Islet precursor cell (in vitro differentiated cells): ENCODE measurements around the gene TMEM38B.

Experiments
- DNase-seq: peaks from one replicate; pipeline ENCODE4 v3.0.0-alpha.2; 2018

The TMEM38B gene

GRCh38 chr9:105694190-105694847, at the start of gene TMEM38B:
Gene TMEM38B (plus strand): TSS chr9:105694541. CDS start chr9:105694661, 120 bp downstream.
- peak; percentile 91 for DNase-seq

- DNase-seq, result no peak
Observed at GRCh38 chr9:105646879-105647594, 47.3 kb upstream of the TMEM38B start.

- DNase-seq, result peak; percentile 69
Observed at GRCh38 chr9:105647595-105648349, 46.6 kb upstream of the TMEM38B start.

GRCh38 chr9:105651806-105652205, 42.5 kb upstream of the TMEM38B start:
- DNase-seq, result no peak

- DNase-seq, result peak; percentile 61
Observed at GRCh38 chr9:105656131-105656921, 38.0 kb upstream of the TMEM38B start.

- no peak for DNase-seq
Observed at GRCh38 chr9:105658351-105658750, 36.0 kb upstream of the TMEM38B start.

- DNase-seq, result no peak
Observed at GRCh38 chr9:105661011-105661410, 33.3 kb upstream of the TMEM38B start.

GRCh38 chr9:105662184-105663104, 31.9 kb upstream of the TMEM38B start, which contains the start of gene TAL2:
Gene TAL2 (plus strand): TSS chr9:105662457. CDS start chr9:105662497, 40 bp downstream.
- no peak for DNase-seq

- DNase-seq, result no peak
Observed at GRCh38 chr9:105663914-105664313, 30.4 kb upstream of the TMEM38B start.

- DNase-seq, result no peak
Observed at GRCh38 chr9:105667867-105668266, 26.5 kb upstream of the TMEM38B start.

GRCh38 chr9:105670315-105670714, 24.0 kb upstream of the TMEM38B start:
- DNase-seq, result no peak

GRCh38 chr9:105670775-105671174, 23.6 kb upstream of the TMEM38B start:
- DNase-seq, result no peak

- DNase-seq, result no peak
Observed at GRCh38 chr9:105672711-105673234, 21.6 kb upstream of the TMEM38B start.

- DNase-seq, result no peak
Observed at GRCh38 chr9:105673850-105674387, 20.4 kb upstream of the TMEM38B start.

- no peak for DNase-seq
Observed at GRCh38 chr9:105676351-105676923, 17.9 kb upstream of the TMEM38B start.

- DNase-seq, result no peak
Observed at GRCh38 chr9:105678163-105678562, 16.2 kb upstream of the TMEM38B start.

GRCh38 chr9:105678781-105679180, 15.6 kb upstream of the TMEM38B start:
- DNase-seq, result no peak

GRCh38 chr9:105679257-105680022, 14.9 kb upstream of the TMEM38B start:
- DNase-seq, result no peak

- DNase-seq, result no peak
Observed at GRCh38 chr9:105681313-105681712, 13.0 kb upstream of the TMEM38B start.

- DNase-seq, result peak; percentile 59
Observed at GRCh38 chr9:105681724-105682123, 12.6 kb upstream of the TMEM38B start.
